ENCODE measurements around the gene APRT.

The APRT gene

GRCh38 chr16:88811769-88812512 is at the start of gene APRT:
Gene APRT (minus strand): TSS chr16:88811928. CDS start chr16:88811899, 29 bp downstream.
- DNase-seq (ENCODE audit: low spot score): peak; percentile 89

- DNase-seq (ENCODE audit: low spot score): no peak
Measured at GRCh38 chr16:88861359-88861758, 49.6 kb upstream of the APRT start.

GRCh38 chr16:88859381-88860091 is 47.8 kb upstream of the APRT start:
- no peak for DNase-seq (ENCODE audit: low spot score)

- peak; percentile 70 for DNase-seq (ENCODE audit: low spot score)
Measured at GRCh38 chr16:88857728-88858339, 46.1 kb upstream of the APRT start.

GRCh38 chr16:88856828-88857727 is 45.4 kb upstream of the APRT start, which contains the start of the genes GALNS and TRAPPC2L:
Gene GALNS (minus strand): TSS chr16:88856947. CDS start chr16:88856877, 70 bp downstream.
Gene TRAPPC2L (plus strand): TSS chr16:88857127. CDS start chr16:88857151, 24 bp downstream.
- DNase-seq (ENCODE audit: low spot score): peak; percentile 94

- DNase-seq (ENCODE audit: low spot score): no peak
Measured at GRCh38 chr16:88856122-88856827, 44.5 kb upstream of the APRT start.

GRCh38 chr16:88855736-88856121 is 44.0 kb upstream of the APRT start:
- no peak for DNase-seq (ENCODE audit: low spot score)

GRCh38 chr16:88855176-88855575 is 43.4 kb upstream of the APRT start:
- DNase-seq (ENCODE audit: low spot score): no peak

- DNase-seq (ENCODE audit: low spot score): no peak
Measured at GRCh38 chr16:88854306-88855111, 42.8 kb upstream of the APRT start.

- DNase-seq (ENCODE audit: low spot score): no peak
Measured at GRCh38 chr16:88853325-88853941, 41.7 kb upstream of the APRT start.

- DNase-seq (ENCODE audit: low spot score): no peak
Measured at GRCh38 chr16:88851616-88852015, 39.9 kb upstream of the APRT start.

- DNase-seq (ENCODE audit: low spot score): no peak
Measured at GRCh38 chr16:88850531-88851199, 38.9 kb upstream of the APRT start.

- no peak for DNase-seq (ENCODE audit: low spot score)
Measured at GRCh38 chr16:88848557-88848956, 36.8 kb upstream of the APRT start.

GRCh38 chr16:88847654-88848053 is 35.9 kb upstream of the APRT start:
- DNase-seq (ENCODE audit: low spot score): no peak

- DNase-seq (ENCODE audit: low spot score): no peak
Measured at GRCh38 chr16:88846088-88846487, 34.4 kb upstream of the APRT start.

- peak; percentile 36 for DNase-seq (ENCODE audit: low spot score)
Measured at GRCh38 chr16:88844419-88845036, 32.8 kb upstream of the APRT start.

GRCh38 chr16:88843256-88843655 is 31.5 kb upstream of the APRT start:
- no peak for DNase-seq (ENCODE audit: low spot score)

GRCh38 chr16:88842806-88843205 is 31.1 kb upstream of the APRT start:
- no peak for DNase-seq (ENCODE audit: low spot score)

GRCh38 chr16:88842308-88842756 is 30.6 kb upstream of the APRT start:
- DNase-seq (ENCODE audit: low spot score): no peak

Measured in cerebellar cortex (tissue), 1 donor.